RWPE2 (cell line): ENCODE measurements around the gene NUMB.

Source experiments
- ATAC-seq: fragments of 200-7000 bp; cut with Tn5 transposase; 3 replicates; pipeline ENCODE4 v1.9.1; 2021; ENCODE audit warnings: low read depth
- DNase-seq: peaks from one replicate; pipeline ENCODE4 v3.0.0-alpha.2; 2020; ENCODE audit warnings: low spot score
- H3K27ac ChIP-seq: fragments of 450-650 bp; 2 replicates; pipeline ENCODE4 v1.5.1; 2017; ENCODE audit warnings: mild to moderate bottlenecking; ENCODE audit not compliant: poor library complexity, severe bottlenecking
- H3K27me3 ChIP-seq: fragments of 250-450 bp; sonication (Bioruptor Pico); 2 replicates; pipeline ENCODE4 v1.5.1; 2021; ENCODE audit warnings: mild to moderate bottlenecking, moderate library complexity; ENCODE audit not compliant: insufficient read depth, poor library complexity, severe bottlenecking
- H3K36me3 ChIP-seq: fragments of 250-450 bp; sonication (Bioruptor Pico); 2 replicates; pipeline ENCODE4 v1.5.1; 2020; ENCODE audit warnings: low read depth, mild to moderate bottlenecking, moderate library complexity
- H3K4me1 ChIP-seq: fragments of 250-450 bp; sonication (Bioruptor Pico); 2 replicates; pipeline ENCODE4 v1.5.1; 2021; ENCODE audit warnings: mild to moderate bottlenecking, moderate library complexity; ENCODE audit not compliant: insufficient read depth, poor library complexity, severe bottlenecking
- H3K4me3 ChIP-seq: fragments of 250-450 bp; sonication (Bioruptor Pico); 2 replicates; pipeline ENCODE4 v1.5.1; 2021; ENCODE audit warnings: mild to moderate bottlenecking, moderate library complexity; ENCODE audit not compliant: severe bottlenecking
- H3K9me3 ChIP-seq: fragments of 250-450 bp; sonication (Bioruptor Pico); 2 replicates; pipeline ENCODE4 v1.5.1; 2021; ENCODE audit warnings: mild to moderate bottlenecking, moderate library complexity; ENCODE audit not compliant: severe bottlenecking
- CTCF ChIP-seq: fragments of 450-650 bp; IDR thresholded peaks from one replicate; pipeline ENCODE4 v1.5.1; 2017; ENCODE audit warnings: mild to moderate bottlenecking, moderate library complexity; ENCODE audit not compliant: poor library complexity, severe bottlenecking

NUMB gene

GRCh38 chr14:73289729-73290128 lies 168.6 kb downstream of the NUMB start:
- H3K27me3 ChIP-seq: no peaks in the 10 kb centered on the region
- ATAC-seq (no peak), DNase-seq (no peak)
- no peak for TF ChIP-seq CTCF
- peaks cover 62% of the 10 kb centered on the region for H3K36me3 ChIP-seq
- H3K9me3 ChIP-seq: no peaks in the 10 kb centered on the region
- no peak overlapping the region for H3K27ac ChIP-seq
- no peak overlapping the region for H3K4me3 ChIP-seq
- no peaks in the 10 kb centered on the region for H3K4me1 ChIP-seq

GRCh38 chr14:73289308-73289707 lies 169.0 kb downstream of the NUMB start:
- ATAC-seq (no peak), DNase-seq (no peak)
- Histone ChIP-seq H3K9me3 (no peaks in the 10 kb centered on the region), H3K36me3 (peaks cover 66% of the 10 kb centered on the region), H3K4me1 (no peaks in the 10 kb centered on the region), H3K27me3 (no peaks in the 10 kb centered on the region), H3K4me3 (no peak overlapping the region), H3K27ac (no peak overlapping the region)
- TF ChIP-seq CTCF: no peak

- no peak for TF ChIP-seq CTCF
- Histone ChIP-seq H3K4me1 (no peaks in the 10 kb centered on the region), H3K36me3 (peaks cover 70% of the 10 kb centered on the region), H3K27me3 (no peaks in the 10 kb centered on the region), H3K4me3 (no peak overlapping the region), H3K27ac (no peak overlapping the region), H3K9me3 (no peaks in the 10 kb centered on the region)
- no peak for ATAC-seq
- DNase-seq: no peak
These were observed 171.3 kb downstream of the NUMB start for GRCh38 chr14:73287071-73287470.

GRCh38 chr14:73286598-73286997 lies 171.7 kb downstream of the NUMB start:
- no peak for TF ChIP-seq CTCF
- no peaks in the 10 kb centered on the region for H3K9me3 ChIP-seq
- H3K27me3 ChIP-seq: no peaks in the 10 kb centered on the region
- DNase-seq (no peak), ATAC-seq (no peak)
- peaks cover 70% of the 10 kb centered on the region for H3K36me3 ChIP-seq
- H3K27ac ChIP-seq: no peak overlapping the region
- H3K4me3 ChIP-seq: no peak overlapping the region
- no peaks in the 10 kb centered on the region for H3K4me1 ChIP-seq

- no peak for ATAC-seq
- no peaks in the 10 kb centered on the region for H3K9me3 ChIP-seq
- no peak for TF ChIP-seq CTCF
- H3K27me3 ChIP-seq: no peaks in the 10 kb centered on the region
- no peak for DNase-seq
- no peak overlapping the region for H3K27ac ChIP-seq
- no peak overlapping the region for H3K4me3 ChIP-seq
- no peaks in the 10 kb centered on the region for H3K4me1 ChIP-seq
- H3K36me3 ChIP-seq: peaks cover 76% of the 10 kb centered on the region
These were observed 172.4 kb downstream of the NUMB start for GRCh38 chr14:73285979-73286378.
